T-helper 17 cell (primary cell): ENCODE data around the gene SEBOX. TPM values are rescaled to one million over a fixed set of nuclear protein-coding genes. Genes with fewer than 3 reads are reported as not detected.

Experiments
- ATAC-seq: fragments of 150-1000 bp; cut with Tn5 transposase; 2 replicates; pipeline ENCODE4 v1.10.0; 2021; ENCODE audit warnings: mild to moderate bottlenecking, moderate library complexity
- DNase-seq, 3 donors: peaks; one replicate each; pipeline versions ENCODE4 v3.0.0 to v3.0.0-alpha.2; 2020 to 2021
- H3K9me3 ChIP-seq: one replicate; pipeline ENCODE4 v1.7.0; 2013; ENCODE audit warnings: low read length, mild to moderate bottlenecking; ENCODE audit not compliant: control insufficient read depth, poor library complexity, severe bottlenecking
- H3K27ac Mint-ChIP-seq: one replicate; pipeline ENCODE4 v1.8.0; 2022; ENCODE audit warnings: mild to moderate bottlenecking, moderate library complexity, mixed read lengths
- H3K27me3 Mint-ChIP-seq: one replicate; pipeline ENCODE4 v1.8.0; 2022; ENCODE audit warnings: mixed read lengths
- H3K36me3 Mint-ChIP-seq: one replicate; pipeline ENCODE4 v1.8.0; 2022; ENCODE audit warnings: low read depth, mixed read lengths
- H3K4me1 Mint-ChIP-seq: one replicate; pipeline ENCODE4 v1.8.0; 2022; ENCODE audit warnings: mild to moderate bottlenecking, mixed read lengths
- H3K4me3 Mint-ChIP-seq: one replicate; pipeline ENCODE4 v1.8.0; 2022; ENCODE audit warnings: mild to moderate bottlenecking, moderate library complexity, mixed read lengths
- total RNA-seq, 4 donors: library from RNA in 2 of 4; stranded (reverse) in 2 of 4; gene quantifications; one replicate each; pipeline ENCODE4 v1.2.3 and lab custom pipeline; 2022 to 2026

SEBOX gene
- not detected for total RNA-seq
- total RNA-seq (lab: John Stamatoyannopoulos, UW): 0 reads per million in 2 donors

- Mint-ChIP-seq H3K27ac (no peak within 1 kb of the TSS), H3K4me1 (no peaks in the 10 kb centered on the region), H3K4me3 (no peak within 1 kb of the TSS), H3K36me3 (no peaks in the 10 kb centered on the region), H3K27me3 (no peaks in the 10 kb centered on the region)
- DNase-seq: no peak
- no peak for ATAC-seq
- no peaks in the 10 kb centered on the region for H3K9me3 ChIP-seq
These were observed at the start of gene SEBOX for GRCh38 chr17:28364665-28365363. Gene SEBOX (minus strand): TSS chr17:28365199. CDS start chr17:28365151, 48 bp downstream.

- peaks cover 3% of the 10 kb centered on the region for H3K36me3 Mint-ChIP-seq
- no peak overlapping the region for H3K27ac Mint-ChIP-seq
- peaks cover 8% of the 10 kb centered on the region for H3K4me1 Mint-ChIP-seq
- no peaks in the 10 kb centered on the region for H3K9me3 ChIP-seq
- ATAC-seq: no peak
- H3K4me3 Mint-ChIP-seq: no peak overlapping the region
- peaks cover 45% of the 10 kb centered on the region for H3K27me3 Mint-ChIP-seq
- DNase-seq: no peak
These were observed 48.8 kb upstream of the SEBOX start for GRCh38 chr17:28413804-28414203.

GRCh38 chr17:28412099-28412498 is 47.1 kb upstream of the SEBOX start:
- Mint-ChIP-seq H3K36me3 (peaks cover 6% of the 10 kb centered on the region), H3K27ac (no peak overlapping the region), H3K4me3 (no peak overlapping the region), H3K27me3 (peaks cover 50% of the 10 kb centered on the region), H3K4me1 (peaks cover 8% of the 10 kb centered on the region)
- H3K9me3 ChIP-seq: no peaks in the 10 kb centered on the region
- DNase-seq (no peak), ATAC-seq (no peak)

- no peak for DNase-seq
- Mint-ChIP-seq H3K27me3 (peaks cover 28% of the 10 kb centered on the region), H3K4me3 (no peak overlapping the region), H3K27ac (no peak overlapping the region), H3K36me3 (peaks cover 3% of the 10 kb centered on the region), H3K4me1 (peaks cover 5% of the 10 kb centered on the region)
- ATAC-seq: no peak
- H3K9me3 ChIP-seq: no peaks in the 10 kb centered on the region
These were observed 42.9 kb upstream of the SEBOX start for GRCh38 chr17:28407974-28408306.

- DNase-seq (no peak), ATAC-seq (no peak)
- H3K36me3 Mint-ChIP-seq: peaks cover 3% of the 10 kb centered on the region
- H3K27ac Mint-ChIP-seq: no peak overlapping the region
- no peaks in the 10 kb centered on the region for H3K9me3 ChIP-seq
- peaks cover 28% of the 10 kb centered on the region for H3K27me3 Mint-ChIP-seq
- peaks cover 7% of the 10 kb centered on the region for H3K4me1 Mint-ChIP-seq
- peak overlapping the region; percentile 36 for H3K4me3 Mint-ChIP-seq
These were observed 42.4 kb upstream of the SEBOX start for GRCh38 chr17:28407130-28407973.

- no peaks in the 10 kb centered on the region for H3K9me3 ChIP-seq
- peak; percentile 47 for ATAC-seq
- Mint-ChIP-seq H3K4me3 (peak overlapping the region; percentile 79), H3K36me3 (peaks cover 3% of the 10 kb centered on the region), H3K4me1 (peaks cover 9% of the 10 kb centered on the region), H3K27ac (no peak overlapping the region), H3K27me3 (peaks cover 20% of the 10 kb centered on the region)
- DNase-seq: no peak
These were observed 41.4 kb upstream of the SEBOX start for GRCh38 chr17:28406473-28406814.

- DNase-seq: no peak
- peaks cover 3% of the 10 kb centered on the region for H3K36me3 Mint-ChIP-seq
- H3K4me3 Mint-ChIP-seq: peak within 1 kb of the TSS; percentile 85
- peaks cover 15% of the 10 kb centered on the region for H3K27me3 Mint-ChIP-seq
- peaks cover 9% of the 10 kb centered on the region for H3K4me1 Mint-ChIP-seq
- H3K27ac Mint-ChIP-seq: no peak within 1 kb of the TSS
- no peaks in the 10 kb centered on the region for H3K9me3 ChIP-seq
- ATAC-seq: peak; percentile 76
These were observed 40.9 kb upstream of the SEBOX start, which contains the start of gene SLC46A1 for GRCh38 chr17:28405632-28406472. Gene SLC46A1 (minus strand): TSS chr17:28406212. CDS start chr17:28406114, 98 bp downstream.

- H3K36me3 Mint-ChIP-seq: peaks cover 3% of the 10 kb centered on the region
- DNase-seq (no peak), ATAC-seq (no peak)
- no peaks in the 10 kb centered on the region for H3K9me3 ChIP-seq
- peak overlapping the region; percentile 85 for H3K4me3 Mint-ChIP-seq
- H3K27ac Mint-ChIP-seq: peak overlapping the region; percentile 47
- peaks cover 9% of the 10 kb centered on the region for H3K4me1 Mint-ChIP-seq
- peaks cover 8% of the 10 kb centered on the region for H3K27me3 Mint-ChIP-seq
These were observed 40.0 kb upstream of the SEBOX start for GRCh38 chr17:28404812-28405570.

GRCh38 chr17:28404461-28404811 is 39.4 kb upstream of the SEBOX start:
- H3K4me1 Mint-ChIP-seq: peaks cover 9% of the 10 kb centered on the region
- peaks cover 8% of the 10 kb centered on the region for H3K27me3 Mint-ChIP-seq
- DNase-seq (no peak), ATAC-seq (no peak)
- peak overlapping the region; percentile 85 for H3K4me3 Mint-ChIP-seq
- no peaks in the 10 kb centered on the region for H3K9me3 ChIP-seq
- H3K27ac Mint-ChIP-seq: peak overlapping the region; percentile 47
- H3K36me3 Mint-ChIP-seq: peaks cover 3% of the 10 kb centered on the region

- Mint-ChIP-seq H3K27ac (no peak overlapping the region), H3K4me1 (peaks cover 9% of the 10 kb centered on the region), H3K27me3 (peaks cover 8% of the 10 kb centered on the region), H3K4me3 (peak overlapping the region; percentile 85), H3K36me3 (peaks cover 3% of the 10 kb centered on the region)
- no peak for ATAC-seq
- H3K9me3 ChIP-seq: no peaks in the 10 kb centered on the region
- no peak for DNase-seq
These were observed 39.0 kb upstream of the SEBOX start for GRCh38 chr17:28404007-28404406.

- H3K9me3 ChIP-seq: no peaks in the 10 kb centered on the region
- Mint-ChIP-seq H3K36me3 (no peaks in the 10 kb centered on the region), H3K27ac (no peak overlapping the region), H3K4me3 (no peak overlapping the region), H3K4me1 (peaks cover 13% of the 10 kb centered on the region), H3K27me3 (no peaks in the 10 kb centered on the region)
- ATAC-seq: no peak
- DNase-seq: no peak
These were observed 37.8 kb upstream of the SEBOX start for GRCh38 chr17:28402844-28403243.

GRCh38 chr17:28402224-28402630 is 37.2 kb upstream of the SEBOX start:
- ATAC-seq: no peak
- no peak overlapping the region for H3K27ac Mint-ChIP-seq

More at GRCh38 chr17:28402224-28402630, 37.2 kb upstream of the SEBOX start:
- H3K4me1 Mint-ChIP-seq: peaks cover 13% of the 10 kb centered on the region
- H3K27me3 Mint-ChIP-seq: no peaks in the 10 kb centered on the region
- H3K4me3 Mint-ChIP-seq: no peak overlapping the region
- H3K9me3 ChIP-seq: no peaks in the 10 kb centered on the region
- no peak for DNase-seq
- no peaks in the 10 kb centered on the region for H3K36me3 Mint-ChIP-seq
